Measurements from ENCODE around the gene PSMD3. TPM values are rescaled to one million over a fixed set of nuclear protein-coding genes. Genes with fewer than 3 reads are reported as not detected.

The PSMD3 gene
- total and polyA plus RNA-seq, 2 of the 4 experiments (the other 2 are of a cell fraction) = 123 to 155 TPM

GRCh38 chr17:40032322-40033320 is 52.0 kb downstream of the PSMD3 start:
- Histone ChIP-seq H3K9ac (ENCODE audit: low read depth, low read length) (no peak overlapping the region), H3K79me1 (ENCODE audit: low read depth in 1 of 2, low read length in 2 of 2) (peaks cover 4 to 12% of the 10 kb centered on the region in 2 experiments; a peak in 2 of 4 replicates), H3K9me1 (ENCODE audit: insufficient read depth, low read length) (no peaks in the 10 kb centered on the region), H3K27me3 (ENCODE audit: control insufficient read depth, insufficient read depth, low read length) (no peaks in the 10 kb centered on the region), H3K4me3 (ENCODE audit: insufficient read depth, low read depth, low read length) (no peak overlapping the region), H2AK5ac (ENCODE audit: low read depth, low read length) (no peak overlapping the region), H2BK120ac (ENCODE audit: low read depth, low read length) (no peak overlapping the region), H2AFZ (replicated peaks; ENCODE audit: low read length, poor library complexity) (no peak overlapping the region), H2BK20ac (ENCODE audit: low read depth, low read length) (no peak overlapping the region), H2BK15ac (ENCODE audit: low read depth, low read length) (no peak overlapping the region), H3K9me3 (ENCODE audit: control insufficient read depth, insufficient read depth, low read length) (no peaks in the 10 kb centered on the region), H4K8ac (ENCODE audit: low read depth in 2 of 2, low read length in 2 of 2) (no peak overlapping the region), H3K36me3 (ENCODE audit: control insufficient read depth, insufficient read depth, low read length) (peaks cover 56% of the 10 kb centered on the region), H4K5ac (ENCODE audit: low read depth, low read length) (no peak overlapping the region), H3K4me1 (ENCODE audit: control insufficient read depth, insufficient read depth, low read length) (no peaks in the 10 kb centered on the region), H2BK5ac (ENCODE audit: low read depth, low read length, poor library complexity, severe bottlenecking) (no peak overlapping the region), H4K91ac (ENCODE audit: insufficient read depth, low read depth, low read length) (no peak overlapping the region), H3K4me2 (ENCODE audit: low read depth, low read length) (no peak overlapping the region), H3K14ac (replicated peaks; ENCODE audit: low read depth, low read length) (no peak overlapping the region), H3K56ac (ENCODE audit: extremely low read depth, insufficient read depth, low read length) (no peak overlapping the region), H4K20me1 (ENCODE audit: insufficient read depth, low read length) (no peaks in the 10 kb centered on the region), H3K23ac (ENCODE audit: low read depth, low read length) (no peak overlapping the region), H3K27ac (ENCODE audit: insufficient read depth, low read length) (no peak overlapping the region), H3K18ac (ENCODE audit: low read depth, low read length) (no peak overlapping the region), H2AK9ac (replicated peaks; ENCODE audit: low read depth, low read length, poor library complexity) (no peak overlapping the region), H3K4ac (ENCODE audit: low read depth, low read length) (no peak overlapping the region)
- intact Hi-C loops (cut with micrococcal nuclease) (no loop called here), in situ Hi-C loops (cut with MboI; ENCODE audit: low sequenced_read_pairs) (no loop called here), dilution Hi-C loops (cut with HindIII; ENCODE audit: low sequenced_read_pairs, unreplicated experiment) (no loop called here)
- DNase-seq (no peak), ATAC-seq (ENCODE audit: low read depth) (no peak)
- 93% methylated on average over 10 of the region's 23 CpGs; no CpG with 5 or more reads in 1 of the 2 experiments for WGBS, 2 experiments (ENCODE audit: extremely low coverage in 2 of 2, insufficient read length in 1 of 2)
- ChIA-PET POLR2A (ENCODE audit: unreplicated experiment) (no interaction called here), CTCF (no interaction called here)
- BruUV-seq (replicated peaks) = no TSS peak
- TF ChIP-seq SMC3 (IDR thresholded peaks at IDR 0.05; ENCODE audit: low read depth, low read length) (no peak), USF2 (IDR thresholded peaks at IDR 0.05; ENCODE audit: low read depth, low read length) (no peak), FOS (IDR thresholded peaks at IDR 0.05; ENCODE audit: low read depth, low read length) (no peak), MXI1 (IDR thresholded peaks at IDR 0.05; ENCODE audit: borderline replicate concordance, low read depth, low read length) (no peak), NFE2L2 (IDR thresholded peaks at IDR 0.05; ENCODE audit: low read depth, low read length) (no peak), MAZ (IDR thresholded peaks at IDR 0.05; ENCODE audit: borderline replicate concordance, low read depth, low read length) (no peak), CEBPB (IDR thresholded peaks at IDR 0.05; ENCODE audit: low read depth, low read length) (no peak), POLR2A (IDR thresholded peaks at IDR 0.05; ENCODE audit: low read depth, low read length) (no peak), ELK1 (IDR thresholded peaks at IDR 0.05; ENCODE audit: borderline replicate concordance, low read depth, low read length) (no peak), RFX5 (IDR thresholded peaks at IDR 0.05; ENCODE audit: low read depth, low read length) (no peak), CHD1 (IDR thresholded peaks at IDR 0.05; ENCODE audit: low read depth, low read length) (no peak), CTCF (conservative IDR thresholded peaks at IDR 0.05; ENCODE audit: low read depth, low read length) (no peak), RCOR1 (IDR thresholded peaks at IDR 0.05; ENCODE audit: insufficient replicate concordance, low read length) (no peak), MAFK (IDR thresholded peaks at IDR 0.05; ENCODE audit: low read depth, low read length) (no peak)
